ENCODE results near the gene SGMS1.

SGMS1 gene

GRCh38 chr10:50582046-50582445, 41.7 kb downstream of the SGMS1 start:
- TF ChIP-seq, protein P1, sequence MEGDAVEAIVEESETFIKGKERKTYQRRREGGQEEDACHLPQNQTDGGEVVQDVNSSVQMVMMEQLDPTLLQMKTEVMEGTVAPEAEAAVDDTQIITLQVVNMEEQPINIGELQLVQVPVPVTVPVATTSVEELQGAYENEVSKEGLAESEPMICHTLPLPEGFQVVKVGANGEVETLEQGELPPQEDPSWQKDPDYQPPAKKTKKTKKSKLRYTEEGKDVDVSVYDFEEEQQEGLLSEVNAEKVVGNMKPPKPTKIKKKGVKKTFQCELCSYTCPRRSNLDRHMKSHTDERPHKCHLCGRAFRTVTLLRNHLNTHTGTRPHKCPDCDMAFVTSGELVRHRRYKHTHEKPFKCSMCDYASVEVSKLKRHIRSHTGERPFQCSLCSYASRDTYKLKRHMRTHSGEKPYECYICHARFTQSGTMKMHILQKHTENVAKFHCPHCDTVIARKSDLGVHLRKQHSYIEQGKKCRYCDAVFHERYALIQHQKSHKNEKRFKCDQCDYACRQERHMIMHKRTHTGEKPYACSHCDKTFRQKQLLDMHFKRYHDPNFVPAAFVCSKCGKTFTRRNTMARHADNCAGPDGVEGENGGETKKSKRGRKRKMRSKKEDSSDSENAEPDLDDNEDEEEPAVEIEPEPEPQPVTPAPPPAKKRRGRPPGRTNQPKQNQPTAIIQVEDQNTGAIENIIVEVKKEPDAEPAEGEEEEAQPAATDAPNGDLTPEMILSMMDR (IDR thresholded peaks at IDR 0.05; ENCODE audit: low read depth, low read length), result no peak
- H3K4me3 ChIP-seq (replicated peaks in 1 of 2; ENCODE audit: low read depth in 2 of 2, low read length in 2 of 2), result no peak overlapping the region
- no peak for DNase-seq (ENCODE audit: low read depth in 2 of 2)

DNA sequence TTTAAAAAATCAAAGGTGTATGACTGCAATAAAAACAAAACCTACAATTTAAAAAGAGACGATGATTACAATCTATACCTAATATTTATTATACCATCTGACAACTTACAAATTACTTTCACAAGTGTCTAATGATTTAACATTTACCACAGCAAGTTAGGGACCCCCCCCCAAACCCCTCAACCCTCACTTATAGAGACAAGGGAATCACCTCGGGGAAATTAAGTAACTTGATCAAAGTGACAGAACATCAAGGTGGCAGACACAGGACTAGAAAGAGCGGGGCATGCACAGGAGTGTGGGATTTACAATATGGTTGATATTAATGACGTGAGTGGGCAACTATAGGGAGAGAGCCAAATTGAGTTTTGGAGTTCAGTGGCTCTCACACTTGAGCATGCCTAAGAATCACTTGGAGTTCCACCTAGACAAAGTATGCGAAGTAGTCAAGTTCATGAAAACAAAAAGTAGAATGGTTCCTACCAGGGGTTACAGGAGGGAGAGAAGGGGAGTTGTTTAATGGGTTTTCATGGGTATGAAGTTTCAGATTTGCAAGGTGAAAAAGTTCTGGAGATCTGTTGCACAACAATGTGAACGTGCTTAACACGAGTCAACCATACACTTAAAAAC, 43.4 kb downstream of the SGMS1 start:
- DNase-seq (ENCODE audit: low read depth in 2 of 2), result no peak
- H3K4me3 ChIP-seq (replicated peaks in 1 of 2; ENCODE audit: low read depth in 2 of 2, low read length in 2 of 2), result no peak overlapping the region
- TF ChIP-seq, protein P1 (IDR thresholded peaks at IDR 0.05; ENCODE audit: low read depth, low read length), result no peak

GRCh38 chr10:50579491-50580261, 44.1 kb downstream of the SGMS1 start:
- TF ChIP-seq, protein P1 (IDR thresholded peaks at IDR 0.05; ENCODE audit: low read depth, low read length), result no peak
- no peak overlapping the region for H3K4me3 ChIP-seq (replicated peaks in 1 of 2; ENCODE audit: low read depth in 2 of 2, low read length in 2 of 2)
- DNase-seq (ENCODE audit: low read depth in 2 of 2), result no peak

GRCh38 chr10:50578949-50579348, 44.8 kb downstream of the SGMS1 start:
- no peak for DNase-seq (ENCODE audit: low read depth in 2 of 2)
- TF ChIP-seq, protein P1 (IDR thresholded peaks at IDR 0.05; ENCODE audit: low read depth, low read length), result no peak
- H3K4me3 ChIP-seq (replicated peaks in 1 of 2; ENCODE audit: low read depth in 2 of 2, low read length in 2 of 2), result no peak overlapping the region

DNA sequence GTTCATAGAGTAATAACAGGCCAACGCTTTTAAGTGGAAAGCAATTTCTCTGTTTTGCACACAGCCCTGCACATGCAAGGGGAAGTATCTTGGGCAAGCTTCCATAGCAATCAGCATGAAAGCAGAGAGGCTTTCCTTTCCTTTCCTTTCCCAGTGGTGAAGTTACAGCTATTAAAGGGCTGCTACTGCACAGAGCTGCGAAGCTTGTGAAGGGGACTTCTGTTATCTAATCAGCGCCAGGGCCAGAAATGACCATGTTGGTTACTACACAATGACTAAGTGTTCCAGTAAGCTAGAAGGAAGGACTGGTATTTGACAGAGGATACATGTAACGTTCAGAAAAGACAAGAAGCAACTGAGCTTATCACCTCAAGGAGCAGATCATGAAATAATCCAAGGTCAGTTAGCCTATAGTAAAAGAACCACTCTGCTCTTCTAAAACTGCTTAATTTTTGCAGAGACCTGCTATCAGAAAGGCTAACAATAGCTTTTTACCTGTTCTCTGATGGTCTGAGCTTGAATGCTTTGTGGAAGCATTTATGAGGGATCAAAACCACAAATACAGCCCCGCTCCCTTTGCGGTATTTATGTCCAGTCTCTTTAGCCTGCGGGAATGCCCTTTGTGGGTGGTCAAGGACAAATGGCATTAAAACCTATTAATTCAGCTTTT, 45.9 kb downstream of the SGMS1 start:
- DNase-seq (ENCODE audit: low read depth in 2 of 2), result peak; percentile 61 to 74
- TF ChIP-seq, protein P1 (IDR thresholded peaks at IDR 0.05; ENCODE audit: low read depth, low read length), result no peak
- H3K4me3 ChIP-seq (replicated peaks in 1 of 2; ENCODE audit: low read depth in 2 of 2, low read length in 2 of 2), result no peak overlapping the region

DNA sequence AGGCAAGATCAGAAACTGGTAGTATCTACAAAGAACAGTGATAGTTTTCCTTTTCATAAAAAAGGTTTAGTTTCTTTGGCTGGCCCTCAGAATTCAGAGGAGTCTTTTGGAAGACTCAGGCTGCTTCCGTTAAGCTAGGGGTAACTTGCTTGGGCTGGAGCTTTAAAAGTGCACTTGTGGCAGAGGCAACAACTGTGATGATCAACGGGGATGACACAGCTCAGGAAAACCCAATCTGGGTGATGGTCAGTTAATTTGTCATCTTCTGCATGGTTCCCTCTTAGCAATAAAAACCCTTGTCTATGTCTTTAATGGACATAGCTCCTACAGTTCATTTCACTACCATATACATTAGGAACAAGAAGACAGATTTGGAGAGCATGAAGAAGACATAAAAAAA, 46.7 kb downstream of the SGMS1 start:
- TF ChIP-seq, protein P1 (IDR thresholded peaks at IDR 0.05; ENCODE audit: low read depth, low read length), result no peak
- H3K4me3 ChIP-seq (replicated peaks in 1 of 2; ENCODE audit: low read depth in 2 of 2, low read length in 2 of 2), result no peak overlapping the region
- DNase-seq (ENCODE audit: low read depth in 2 of 2), result no peak
